Adipocyte (in vitro differentiated cells): ENCODE measurements around the gene CRIP2.

Experiments
- DNase-seq: peaks from one replicate; pipeline ENCODE4 v3.0.0-alpha.2; 2015; ENCODE audit warnings: low read depth
- H3K27me3 ChIP-seq: replicated peaks from 2 replicates; pipeline ENCODE4 v1.7.0; 2013; ENCODE audit warnings: mild to moderate bottlenecking, low read length, moderate library complexity; ENCODE audit not compliant: control insufficient read depth, insufficient read depth
- H3K36me3 ChIP-seq: 2 replicates; pipeline ENCODE4 v1.7.0; 2013; ENCODE audit warnings: low read length, mild to moderate bottlenecking, moderate library complexity; ENCODE audit not compliant: control insufficient read depth, insufficient read depth, severe bottlenecking
- H3K4me1 ChIP-seq: 2 replicates; pipeline ENCODE4 v1.7.0; 2013; ENCODE audit warnings: mild to moderate bottlenecking, low read length, moderate library complexity; ENCODE audit not compliant: control insufficient read depth, insufficient read depth
- H3K4me3 ChIP-seq: 2 replicates; pipeline ENCODE4 v1.7.0; 2013; ENCODE audit warnings: mild to moderate bottlenecking, low read length, moderate library complexity
- H3K9ac ChIP-seq: 2 replicates; pipeline ENCODE4 v1.7.0; 2013; ENCODE audit warnings: mild to moderate bottlenecking, low read length, moderate library complexity
- H3K9me3 ChIP-seq: 2 replicates; pipeline ENCODE4 v1.7.0; 2013; ENCODE audit warnings: mild to moderate bottlenecking, low read length, moderate library complexity; ENCODE audit not compliant: control insufficient read depth

CRIP2 gene

DNA sequence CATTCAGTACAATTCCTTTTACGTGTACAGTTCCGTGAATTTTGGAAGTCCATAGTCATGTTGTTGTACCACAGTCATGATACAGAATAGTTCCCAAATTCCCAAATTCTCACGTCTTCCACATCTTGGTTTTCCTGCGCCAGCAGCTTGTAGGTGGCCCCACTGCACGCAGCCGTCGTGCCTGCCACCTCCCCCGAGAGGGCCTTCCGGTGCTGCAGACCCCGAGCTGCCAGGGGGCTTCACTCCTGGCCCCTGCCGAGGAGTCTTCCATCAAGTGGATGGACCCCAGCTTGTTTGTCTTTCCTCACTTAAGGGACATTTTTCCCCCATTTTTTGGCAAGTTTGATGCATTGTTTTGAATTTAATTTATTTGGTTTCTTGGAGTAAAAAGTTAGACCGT is 38.2 kb upstream of the CRIP2 start:
- H3K36me3 ChIP-seq, result peaks cover 7% of the 10 kb centered on the region
- no peaks in the 10 kb centered on the region for H3K27me3 ChIP-seq
- no peaks in the 10 kb centered on the region for H3K9me3 ChIP-seq
- DNase-seq, result no peak
- peaks cover 3% of the 10 kb centered on the region for H3K4me1 ChIP-seq
- no peak overlapping the region for H3K4me3 ChIP-seq
- no peak overlapping the region for H3K9ac ChIP-seq

DNA sequence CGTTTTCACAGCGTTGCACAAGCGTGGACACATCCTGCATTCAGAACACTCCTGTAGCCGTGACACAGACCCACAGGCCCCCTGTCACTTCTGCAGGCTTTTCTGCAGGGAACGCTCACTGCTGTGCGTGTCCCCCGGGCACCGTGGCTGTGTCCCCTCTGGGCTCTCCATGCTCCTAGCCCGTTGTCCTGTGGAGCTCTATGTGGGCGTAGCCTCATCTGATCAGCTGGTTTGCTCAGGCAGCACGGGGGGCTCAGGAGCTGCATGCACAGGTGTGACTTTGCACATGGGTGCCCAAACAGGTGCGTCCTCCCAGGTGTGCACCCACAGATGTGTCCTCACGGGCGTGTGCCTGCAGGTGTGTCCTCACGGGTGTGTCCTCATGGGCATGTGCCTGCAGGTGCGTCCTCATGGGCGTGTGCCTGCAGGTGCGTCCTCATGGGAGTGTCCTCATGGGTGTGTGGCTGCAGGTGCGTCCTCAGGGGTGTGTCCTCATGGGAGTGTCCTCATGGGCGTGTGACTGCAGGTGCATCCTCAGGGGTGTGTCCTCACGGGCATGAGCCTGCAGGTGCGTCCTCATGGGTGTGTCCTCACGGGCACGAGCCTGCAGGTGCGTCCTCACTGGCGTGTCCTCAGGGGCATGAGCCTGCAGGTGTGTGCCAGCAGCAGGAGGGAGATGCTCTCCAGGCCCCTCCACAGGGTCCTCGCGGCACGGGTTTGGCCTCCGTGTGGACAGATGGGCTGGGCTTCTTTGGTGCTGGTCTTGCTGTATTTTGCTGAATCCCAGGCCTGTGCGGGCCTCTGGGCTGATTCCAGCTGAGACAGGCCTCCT is 37.5 kb upstream of the CRIP2 start:
- H3K4me1 ChIP-seq, result no peaks in the 10 kb centered on the region
- H3K4me3 ChIP-seq, result no peak overlapping the region
- peaks cover 10% of the 10 kb centered on the region for H3K36me3 ChIP-seq
- H3K9ac ChIP-seq, result no peak overlapping the region
- no peak for DNase-seq
- H3K27me3 ChIP-seq, result no peaks in the 10 kb centered on the region
- H3K9me3 ChIP-seq, result no peaks in the 10 kb centered on the region

- no peak for DNase-seq
- Histone ChIP-seq H3K4me1 (no peaks in the 10 kb centered on the region), H3K9ac (no peak overlapping the region), H3K36me3 (peaks cover 12% of the 10 kb centered on the region), H3K9me3 (no peaks in the 10 kb centered on the region), H3K27me3 (no peaks in the 10 kb centered on the region), H3K4me3 (no peak overlapping the region)
Measured at GRCh38 chr14:105437723-105438500, 36.7 kb upstream of the CRIP2 start.

DNA sequence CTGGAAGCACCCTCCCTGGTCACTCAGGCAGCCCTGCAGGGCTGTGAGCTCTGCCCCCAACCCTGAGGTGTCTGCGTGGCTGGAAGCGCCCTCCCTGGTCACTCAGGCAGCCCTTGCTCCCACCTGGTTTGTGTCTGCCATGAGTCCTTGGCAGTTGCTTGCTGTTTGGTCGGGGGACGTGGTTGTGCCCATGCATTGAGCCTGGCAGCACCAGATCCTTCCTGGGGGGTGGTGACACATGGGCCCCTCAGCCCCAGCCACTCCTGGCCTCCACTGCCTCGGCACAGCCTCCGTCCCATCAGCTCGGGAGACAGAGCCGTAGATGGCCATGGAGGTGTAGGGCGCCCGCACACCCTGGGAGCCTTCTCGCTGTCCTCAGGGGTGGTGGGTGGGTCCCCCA is 35.4 kb upstream of the CRIP2 start:
- Histone ChIP-seq H3K9ac (no peak overlapping the region), H3K4me3 (no peak overlapping the region), H3K4me1 (no peaks in the 10 kb centered on the region), H3K27me3 (no peaks in the 10 kb centered on the region), H3K9me3 (no peaks in the 10 kb centered on the region), H3K36me3 (peaks cover 16% of the 10 kb centered on the region)
- DNase-seq, result no peak

GRCh38 chr14:105439710-105440553 is 34.7 kb upstream of the CRIP2 start:
- Histone ChIP-seq H3K9ac (no peak overlapping the region), H3K4me3 (no peak overlapping the region), H3K36me3 (peaks cover 16% of the 10 kb centered on the region), H3K4me1 (no peaks in the 10 kb centered on the region), H3K9me3 (no peaks in the 10 kb centered on the region), H3K27me3 (no peaks in the 10 kb centered on the region)
- DNase-seq, result no peak

DNA sequence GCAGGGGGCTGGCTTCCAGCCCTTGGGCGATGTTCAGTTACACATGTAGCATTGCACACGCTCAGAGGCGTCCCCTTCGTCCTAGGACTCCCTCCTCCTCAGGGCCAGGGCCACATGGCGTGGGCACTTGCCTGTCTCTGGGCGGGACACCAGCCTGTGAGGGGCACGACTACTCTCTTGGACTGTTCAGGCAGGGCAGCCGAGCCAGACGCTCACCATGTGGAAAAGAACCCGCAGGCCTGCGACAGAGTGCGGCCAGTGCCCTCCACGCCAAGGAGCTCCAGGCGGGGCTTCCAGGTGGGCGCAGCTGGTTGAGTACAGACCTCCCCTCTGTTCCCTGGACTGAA is 34.1 kb upstream of the CRIP2 start:
- Histone ChIP-seq H3K9ac (no peak overlapping the region), H3K27me3 (no peaks in the 10 kb centered on the region), H3K4me3 (no peak overlapping the region), H3K4me1 (no peaks in the 10 kb centered on the region), H3K9me3 (no peaks in the 10 kb centered on the region), H3K36me3 (peaks cover 16% of the 10 kb centered on the region)
- DNase-seq, result no peak

- Histone ChIP-seq H3K4me1 (no peaks in the 10 kb centered on the region), H3K36me3 (peaks cover 19% of the 10 kb centered on the region), H3K4me3 (no peak overlapping the region), H3K9ac (no peak overlapping the region), H3K27me3 (no peaks in the 10 kb centered on the region), H3K9me3 (no peaks in the 10 kb centered on the region)
- no peak for DNase-seq
Measured at GRCh38 chr14:105440992-105441391, 33.6 kb upstream of the CRIP2 start.

DNA sequence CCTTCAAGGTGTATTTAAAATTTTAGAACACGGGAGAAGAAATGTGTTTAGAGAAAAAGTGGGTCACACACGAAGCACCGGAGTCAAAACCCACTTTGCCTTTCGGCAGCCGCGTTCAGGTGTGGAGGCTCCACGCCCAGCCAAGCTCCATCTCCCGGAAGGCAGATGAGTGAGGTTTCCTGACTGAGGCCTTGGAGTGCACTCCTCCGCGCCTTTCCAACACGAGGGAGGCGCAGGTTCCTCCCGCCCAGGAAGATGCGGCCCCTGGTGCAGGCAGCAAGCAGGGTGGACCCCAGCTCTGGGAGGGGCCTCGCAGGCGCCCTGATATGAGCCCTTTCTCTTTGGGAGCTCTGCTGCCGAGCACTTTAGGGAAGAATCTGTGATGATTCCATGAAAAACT is 32.5 kb upstream of the CRIP2 start:
- no peaks in the 10 kb centered on the region for H3K4me1 ChIP-seq
- no peaks in the 10 kb centered on the region for H3K9me3 ChIP-seq
- peaks cover 20% of the 10 kb centered on the region for H3K36me3 ChIP-seq
- no peak overlapping the region for H3K4me3 ChIP-seq
- DNase-seq, result no peak
- H3K27me3 ChIP-seq, result no peaks in the 10 kb centered on the region
- no peak overlapping the region for H3K9ac ChIP-seq

DNA sequence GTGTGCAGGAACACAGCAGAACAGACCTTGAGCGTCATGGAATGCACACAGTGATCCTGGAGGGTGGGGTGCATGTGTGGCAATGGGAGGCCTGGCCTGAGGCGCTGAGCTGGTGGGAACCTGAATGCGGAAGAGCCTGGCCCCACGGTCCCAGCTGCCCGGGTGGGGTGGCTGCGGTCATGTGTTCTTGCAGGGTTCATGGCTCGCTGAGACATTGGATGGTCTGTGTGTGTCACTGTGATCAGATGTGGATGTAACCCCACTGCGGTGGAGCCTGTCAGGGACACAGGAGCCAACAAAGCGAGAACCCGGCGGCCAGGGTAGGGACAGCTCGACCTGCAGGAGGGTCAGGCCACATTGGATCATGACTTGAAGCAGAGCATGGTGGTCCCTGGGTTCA is 31.8 kb upstream of the CRIP2 start:
- no peak overlapping the region for H3K9ac ChIP-seq
- no peak overlapping the region for H3K4me3 ChIP-seq
- peaks cover 20% of the 10 kb centered on the region for H3K36me3 ChIP-seq

DNA sequence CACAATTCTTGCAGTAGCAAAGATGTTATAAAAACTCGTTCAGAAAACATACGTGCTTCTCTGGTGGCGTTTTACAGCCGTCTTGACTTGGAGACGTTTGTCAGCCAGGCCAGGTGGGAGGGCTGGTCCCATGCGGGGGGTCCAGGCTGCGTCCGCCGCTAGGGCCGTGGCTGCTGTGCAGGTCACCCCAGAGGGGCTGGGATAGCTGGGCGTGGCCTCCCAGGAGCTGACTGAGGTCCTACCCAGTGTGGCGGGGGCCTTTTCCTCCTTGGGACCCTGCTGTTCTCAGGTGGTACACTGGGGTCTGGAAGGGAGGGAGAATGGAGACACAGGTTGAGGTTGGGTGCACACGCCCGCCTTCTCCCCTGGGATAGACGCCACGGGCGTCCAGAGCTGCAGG is 29.8 kb upstream of the CRIP2 start:
- Histone ChIP-seq H3K9me3 (no peaks in the 10 kb centered on the region), H3K4me1 (peaks cover 9% of the 10 kb centered on the region), H3K4me3 (no peak overlapping the region), H3K9ac (no peak overlapping the region), H3K27me3 (no peaks in the 10 kb centered on the region), H3K36me3 (peaks cover 17% of the 10 kb centered on the region)
- DNase-seq, result no peak

More for the DNA sequence above, 31.8 kb upstream of the CRIP2 start:
- no peak for DNase-seq
- Histone ChIP-seq H3K27me3 (no peaks in the 10 kb centered on the region), H3K9me3 (no peaks in the 10 kb centered on the region), H3K4me1 (no peaks in the 10 kb centered on the region)

- Histone ChIP-seq H3K4me1 (peaks cover 9% of the 10 kb centered on the region), H3K9me3 (no peaks in the 10 kb centered on the region), H3K9ac (no peak overlapping the region), H3K4me3 (no peak overlapping the region), H3K27me3 (no peaks in the 10 kb centered on the region), H3K36me3 (peaks cover 21% of the 10 kb centered on the region)
- DNase-seq, result no peak
Measured at GRCh38 chr14:105445290-105445689, 29.3 kb upstream of the CRIP2 start.
